CD4-positive, alpha-beta T cell treated with Interleukin-1 beta for 1 hour (primary cell): ENCODE data around the gene RAB5IF.
"Not testable (repeated sequence)": the region's sequence is repeated elsewhere in the genome, so short reads cannot be mapped to it uniquely, and the experiment has no call there.

Source experiments
- DNase-seq, 2 donors: peaks; one replicate each; pipeline ENCODE4 v3.0.0-alpha.2; 2020 to 2022

The RAB5IF gene

DNA sequence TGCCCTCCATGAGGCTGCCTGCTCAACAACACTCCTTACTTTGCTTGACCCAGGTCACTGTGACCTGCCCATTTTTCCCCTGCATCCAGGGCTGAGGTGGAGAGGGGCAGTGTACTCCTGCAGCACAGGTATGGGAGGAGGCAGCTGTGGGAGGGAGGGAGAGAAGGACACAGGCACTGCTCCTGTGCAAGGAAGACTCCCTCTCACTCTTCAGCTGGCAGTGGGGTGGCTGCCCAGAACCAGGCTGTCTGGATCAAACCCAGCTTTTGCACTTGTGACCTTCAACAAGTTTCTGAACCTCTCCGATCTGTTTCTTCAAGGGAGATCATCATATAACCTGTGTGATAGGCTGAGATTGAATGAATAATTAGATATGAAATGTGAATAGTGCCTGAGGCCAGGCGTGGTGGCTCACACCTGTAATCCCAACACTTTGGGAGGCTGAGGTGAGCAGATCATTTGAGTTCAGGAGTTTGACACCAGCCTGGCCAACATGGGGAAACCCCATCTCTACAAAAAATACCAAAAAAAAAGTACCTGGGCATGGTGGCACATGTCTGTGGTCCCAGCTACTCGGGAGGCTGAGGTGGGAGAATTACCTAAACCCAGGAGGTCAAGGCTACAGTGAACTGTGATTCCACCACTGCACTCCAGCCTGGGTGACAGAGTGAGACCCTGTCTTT lies 18.1 kb upstream of the RAB5IF start:
- DNase-seq: no peak

- DNase-seq: no peak
Observed at GRCh38 chr20:36591281-36591680, 14.3 kb upstream of the RAB5IF start.

GRCh38 chr20:36591854-36592641 lies 13.5 kb upstream of the RAB5IF start:
- DNase-seq: peak; percentile 57 to 71

GRCh38 chr20:36593347-36593929 lies 12.1 kb upstream of the RAB5IF start:
- DNase-seq: no peak

- DNase-seq: no peak
Observed at GRCh38 chr20:36599912-36600345, 5.7 kb upstream of the RAB5IF start.

DNA sequence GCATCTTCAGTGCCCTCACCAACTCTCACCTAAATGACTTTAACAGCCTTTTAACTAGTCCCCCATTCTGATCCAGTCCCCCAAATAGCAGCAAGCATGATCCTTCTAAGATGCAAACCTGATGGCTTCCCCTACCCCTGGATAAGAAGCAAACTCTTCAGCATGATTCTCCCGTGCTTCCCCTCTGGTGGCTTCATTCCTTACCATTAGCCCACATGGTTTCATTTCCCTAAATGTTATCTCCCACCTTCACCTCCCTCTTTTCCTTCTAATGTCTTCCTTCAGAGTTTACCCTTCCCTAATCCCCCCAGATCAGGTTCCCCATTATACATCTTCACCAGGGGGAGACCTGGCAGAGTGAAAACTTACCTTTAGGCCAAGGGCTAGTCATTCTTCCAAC lies 4.0 kb upstream of the RAB5IF start:
- no peak for DNase-seq

GRCh38 chr20:36604952-36605398 lies 604 bp upstream of the RAB5IF start:
- DNase-seq: peak; percentile 68 to 73

- peak in 1 of 2 donors; percentile 31 for DNase-seq
Observed at GRCh38 chr20:36606158-36607066, 833 bp downstream of the RAB5IF start.

GRCh38 chr20:36607586-36608387 lies 2.2 kb downstream of the RAB5IF start:
- DNase-seq: no peak

DNA sequence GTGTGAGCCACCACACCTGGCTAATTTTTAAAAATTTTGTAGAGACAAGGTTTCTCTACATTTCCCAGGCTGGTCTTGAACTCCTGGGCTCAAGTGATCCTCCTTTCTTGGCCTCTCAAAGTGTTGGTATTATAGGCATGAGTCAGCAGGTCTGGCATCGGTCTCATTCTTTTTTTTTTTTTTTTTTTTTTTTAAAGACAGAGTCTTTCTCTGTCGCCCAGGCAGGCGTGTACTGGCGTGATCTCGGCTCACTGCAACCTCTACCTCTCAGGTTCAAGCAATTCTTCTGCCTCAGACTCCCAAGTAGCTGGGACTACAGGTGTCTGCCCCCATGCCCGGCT lies 2.8 kb downstream of the RAB5IF start:
- not testable (repeated sequence) for DNase-seq

- DNase-seq: no peak
Observed at GRCh38 chr20:36611625-36612024, 6.0 kb downstream of the RAB5IF start.

- DNase-seq: no peak
Observed at GRCh38 chr20:36613974-36614373, 8.4 kb downstream of the RAB5IF start.

DNA sequence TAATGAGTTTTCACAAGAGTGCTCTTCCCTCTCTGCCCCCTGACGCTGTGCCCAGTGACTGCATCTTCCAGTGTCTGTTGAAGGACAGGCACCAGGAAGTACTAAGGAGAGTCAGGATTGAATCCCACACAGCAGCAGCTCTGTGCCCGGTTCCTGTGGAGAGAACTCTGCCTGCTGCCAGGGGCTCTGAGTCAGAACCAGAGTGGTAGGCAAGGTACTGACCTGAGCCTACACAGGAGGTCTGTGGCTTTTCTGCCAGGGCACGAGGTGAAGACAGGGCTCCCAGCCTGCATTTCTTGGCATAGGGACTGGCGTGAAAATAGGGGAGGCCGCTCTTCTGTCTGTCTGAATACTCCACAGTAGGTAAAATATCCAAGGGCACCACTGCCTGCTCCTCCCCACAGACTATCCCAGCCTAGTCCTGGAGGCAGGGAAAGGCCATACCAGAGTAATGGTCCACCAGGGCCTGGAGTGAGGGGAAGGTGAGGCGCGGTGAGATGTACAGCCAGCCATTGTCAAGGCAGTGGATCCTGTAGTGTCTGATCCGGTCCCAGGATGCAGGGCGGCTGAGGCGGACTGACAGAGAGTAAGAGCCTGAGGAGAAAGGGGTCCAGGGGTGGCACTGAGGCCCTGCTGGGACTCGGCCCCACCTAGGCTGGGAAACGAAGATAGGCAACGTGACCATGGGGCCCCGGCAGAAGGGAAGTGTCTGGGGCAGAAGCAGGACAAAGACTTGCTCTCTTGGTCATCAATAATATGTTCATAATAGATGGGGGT lies 9.4 kb downstream of the RAB5IF start:
- DNase-seq: no peak

- no peak for DNase-seq
Observed at GRCh38 chr20:36620917-36621316, 15.3 kb downstream of the RAB5IF start.

GRCh38 chr20:36623444-36623843 lies 17.9 kb downstream of the RAB5IF start:
- DNase-seq: no peak

- DNase-seq: no peak
Observed at GRCh38 chr20:36624068-36624943, 18.7 kb downstream of the RAB5IF start.

GRCh38 chr20:36624944-36625324 lies 19.4 kb downstream of the RAB5IF start:
- no peak for DNase-seq

DNA sequence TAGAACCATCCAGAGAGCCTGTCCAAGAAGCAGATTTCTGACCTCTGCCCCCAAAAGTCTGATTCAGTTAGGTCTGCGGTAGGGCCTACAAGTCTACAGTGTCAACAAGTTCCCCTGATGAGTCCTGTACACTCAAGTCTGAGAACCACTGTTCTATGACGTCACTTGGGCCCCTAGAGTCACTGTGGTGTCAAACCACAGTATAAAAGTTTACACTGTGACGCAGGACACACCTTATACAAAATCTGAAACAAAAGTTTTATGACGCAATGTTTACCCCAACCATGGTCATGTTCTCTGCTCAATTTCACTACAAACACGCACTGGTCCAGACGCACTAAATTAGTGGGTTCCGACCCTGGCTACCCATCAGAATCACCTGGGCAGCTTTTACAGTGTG lies 22.5 kb downstream of the RAB5IF start:
- DNase-seq: peak; percentile 41 to 53

- peak; percentile 41 to 49 for DNase-seq
Observed at GRCh38 chr20:36629719-36630681, 24.4 kb downstream of the RAB5IF start.
